Prostate gland (tissue), 2 donors: Measurements from ENCODE around the gene SLC35G2. TPM values are rescaled to one million over a fixed set of nuclear protein-coding genes. Genes with fewer than 3 reads are reported as not detected.

Source experiments
- DNase-seq: peaks from one replicate; pipeline ENCODE4 v3.0.0-alpha.2; 2019; ENCODE audit warnings: low spot score
- H3K27ac ChIP-seq, 2 donors: fragments of 200-600 bp; sonication (generic); 2 replicates each; pipeline ENCODE4 v1.5.1; 2017 to 2019
- H3K27me3 ChIP-seq: fragments of 200-600 bp; sonication (generic); replicated peaks from 2 replicates; pipeline ENCODE4 v1.5.1; 2019; ENCODE audit not compliant: insufficient read depth
- H3K36me3 ChIP-seq, 2 donors: fragments of 200-600 bp; sonication (generic); 1 replicate in 1 of 2; 2 replicates in 1 of 2; pipeline versions ENCODE4 v1.5.1 to v1.8.1; 2017 to 2019
- H3K4me1 ChIP-seq: fragments of 200-600 bp; sonication (generic); replicated peaks from 2 replicates; pipeline ENCODE4 v1.5.1; 2019
- H3K4me3 ChIP-seq, 2 donors: fragments of 200-600 bp; sonication (generic); 2 replicates each; pipeline ENCODE4 v1.5.1; 2017 to 2019
- H3K9me3 ChIP-seq: fragments of 200-600 bp; sonication (generic); 2 replicates; pipeline ENCODE4 v1.5.1; 2017
- POLR2A ChIP-seq: fragments of 450-650 bp; IDR thresholded peaks from one replicate; pipeline ENCODE4 v1.6.1; 2016; ENCODE audit warnings: antibody characterized with exemption, mild to moderate bottlenecking
- POLR2AphosphoS5 ChIP-seq: sonication (generic); formaldehyde crosslinking; IDR thresholded peaks from one replicate; pipeline ENCODE4 v1.6.1; 2017; ENCODE audit warnings: antibody characterized with exemption
- WGBS: methylation state at CpG from one replicate; pipeline ENCODE4 v1.1.5; 2018; 5-methylcytosine and 5-hydroxymethylcytosine counted together
- intact Hi-C: fragments of 100-400 bp; cut with DNase I; formaldehyde crosslinking; loops from one replicate; pipeline ENCODE4 v1.14.2; 2022
- total RNA-seq, 2 donors: library from RNA; depleted of rRNA; stranded (reverse); fragments of >200 nt; gene quantifications; one replicate each; pipeline ENCODE4 v1.1.0, GENCODE V29; 2016
- TF ChIP-seq, protein P1 (sequence below), 4 experiments: fragments of 200-600 bp in 2 of 4; fragments of 450-650 bp in 2 of 4; sonication (generic) in 2 of 4; IDR thresholded peaks; 1 replicate in 3 of 4; 2 replicates in 1 of 4; pipeline ENCODE4 v1.5.1; 2016 to 2019; ENCODE audit warnings: antibody characterized with exemption in 4 of 4, mild to moderate bottlenecking in 2 of 4, moderate library complexity in 2 of 4

The SLC35G2 gene
- total RNA-seq, 2 donors from 2014 or later = 2.9 to 17.4 TPM

DNA sequence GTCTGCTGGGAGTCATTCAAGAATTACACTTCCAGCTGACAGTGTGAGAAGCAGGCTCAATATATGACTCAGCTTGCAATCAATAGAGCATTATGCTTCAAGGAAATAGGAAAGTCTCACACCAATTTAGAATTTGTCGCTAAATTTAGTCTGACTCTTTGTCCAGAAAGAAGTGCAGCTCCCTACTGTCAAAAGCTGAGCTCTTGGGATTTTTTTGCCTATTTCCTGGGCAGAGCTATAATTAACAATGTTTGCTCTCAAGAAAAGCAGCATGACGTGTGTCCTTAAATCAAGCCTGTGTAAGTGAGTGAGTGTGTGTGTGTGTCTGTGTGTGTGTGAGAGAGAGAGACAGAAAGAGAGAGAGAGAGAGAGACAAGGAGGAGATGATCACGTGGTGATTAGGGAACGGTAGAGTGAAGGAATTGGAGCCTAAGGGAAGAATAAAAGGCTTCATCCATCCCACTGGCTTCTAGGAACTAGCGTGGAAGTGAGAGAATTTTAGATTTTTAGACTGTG, 16.4 kb upstream of the SLC35G2 start:
- H3K27ac ChIP-seq = no peak overlapping the region
- 28% methylated on average over 5 of the region's 5 CpGs for WGBS
- H3K36me3 ChIP-seq = no peaks in the 10 kb centered on the region
- H3K4me1 ChIP-seq = no peaks in the 10 kb centered on the region
- H3K27me3 ChIP-seq = no peaks in the 10 kb centered on the region
- H3K9me3 ChIP-seq = no peaks in the 10 kb centered on the region
- no peak overlapping the region for H3K4me3 ChIP-seq
- DNase-seq = no peak
- TF ChIP-seq POLR2A (no peak), POLR2AphosphoS5 (no peak)
- TF ChIP-seq, protein P1, sequence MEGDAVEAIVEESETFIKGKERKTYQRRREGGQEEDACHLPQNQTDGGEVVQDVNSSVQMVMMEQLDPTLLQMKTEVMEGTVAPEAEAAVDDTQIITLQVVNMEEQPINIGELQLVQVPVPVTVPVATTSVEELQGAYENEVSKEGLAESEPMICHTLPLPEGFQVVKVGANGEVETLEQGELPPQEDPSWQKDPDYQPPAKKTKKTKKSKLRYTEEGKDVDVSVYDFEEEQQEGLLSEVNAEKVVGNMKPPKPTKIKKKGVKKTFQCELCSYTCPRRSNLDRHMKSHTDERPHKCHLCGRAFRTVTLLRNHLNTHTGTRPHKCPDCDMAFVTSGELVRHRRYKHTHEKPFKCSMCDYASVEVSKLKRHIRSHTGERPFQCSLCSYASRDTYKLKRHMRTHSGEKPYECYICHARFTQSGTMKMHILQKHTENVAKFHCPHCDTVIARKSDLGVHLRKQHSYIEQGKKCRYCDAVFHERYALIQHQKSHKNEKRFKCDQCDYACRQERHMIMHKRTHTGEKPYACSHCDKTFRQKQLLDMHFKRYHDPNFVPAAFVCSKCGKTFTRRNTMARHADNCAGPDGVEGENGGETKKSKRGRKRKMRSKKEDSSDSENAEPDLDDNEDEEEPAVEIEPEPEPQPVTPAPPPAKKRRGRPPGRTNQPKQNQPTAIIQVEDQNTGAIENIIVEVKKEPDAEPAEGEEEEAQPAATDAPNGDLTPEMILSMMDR (IDR thresholded peaks at IDR 0.05) = no peak
- intact Hi-C loops = no loop called here

DNA sequence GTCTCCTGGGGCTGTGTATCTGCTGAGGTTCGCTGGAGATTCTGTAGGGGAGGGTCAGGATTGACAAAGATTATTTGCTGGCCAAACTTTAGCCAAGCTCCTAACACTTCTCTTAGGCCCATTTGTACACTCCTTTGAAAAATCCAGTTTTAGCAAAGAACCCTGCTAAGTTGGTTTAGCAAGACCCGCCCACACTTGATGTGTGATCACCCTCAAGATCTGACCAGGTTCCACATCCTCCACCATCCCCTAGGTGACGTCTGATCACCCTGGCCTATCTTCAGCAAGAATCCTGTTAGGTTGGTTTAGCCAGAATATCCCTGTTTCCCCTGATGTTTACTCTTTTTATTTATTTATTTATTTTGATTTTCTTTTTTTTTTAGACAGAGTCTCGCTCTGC, 14.8 kb upstream of the SLC35G2 start:
- no peak for DNase-seq
- TF ChIP-seq, protein P1 (IDR thresholded peaks at IDR 0.05) = no peak
- no peak for TF ChIP-seq POLR2AphosphoS5
- no peak for TF ChIP-seq POLR2A
- no peak overlapping the region for H3K4me3 ChIP-seq
- H3K27ac ChIP-seq = no peak overlapping the region
- intact Hi-C loops = no loop called here
- no peaks in the 10 kb centered on the region for H3K36me3 ChIP-seq
- WGBS = 89% methylated on average over 4 of the region's 4 CpGs
- no peaks in the 10 kb centered on the region for H3K9me3 ChIP-seq
- H3K27me3 ChIP-seq = no peaks in the 10 kb centered on the region
- no peaks in the 10 kb centered on the region for H3K4me1 ChIP-seq

DNA sequence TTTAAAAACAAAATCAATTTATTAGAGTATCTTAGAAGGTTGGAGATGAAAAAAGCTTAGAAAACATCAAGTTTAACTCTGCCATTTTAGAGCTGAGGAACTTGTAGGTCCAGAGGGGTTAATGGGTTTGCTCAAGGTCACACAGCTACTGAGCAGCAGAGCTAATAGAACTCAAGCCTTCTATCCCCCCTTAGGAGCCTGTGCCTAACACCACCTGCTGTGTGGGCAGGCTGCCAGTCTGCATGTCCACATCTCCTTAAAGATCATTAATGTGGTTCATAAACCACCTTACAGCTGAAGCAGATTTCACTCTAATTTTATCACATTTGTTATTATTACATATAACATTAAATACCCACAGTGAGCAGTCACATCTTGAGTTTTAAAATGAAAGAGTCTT, 14.1 kb upstream of the SLC35G2 start:
- Histone ChIP-seq H3K27me3 (no peaks in the 10 kb centered on the region), H3K4me1 (no peaks in the 10 kb centered on the region), H3K36me3 (no peaks in the 10 kb centered on the region), H3K4me3 (no peak overlapping the region), H3K27ac (no peak overlapping the region), H3K9me3 (no peaks in the 10 kb centered on the region)
- no peak for TF ChIP-seq POLR2A
- TF ChIP-seq, protein P1 (IDR thresholded peaks at IDR 0.05) = no peak
- intact Hi-C loops = no loop called here
- DNase-seq = no peak

DNA sequence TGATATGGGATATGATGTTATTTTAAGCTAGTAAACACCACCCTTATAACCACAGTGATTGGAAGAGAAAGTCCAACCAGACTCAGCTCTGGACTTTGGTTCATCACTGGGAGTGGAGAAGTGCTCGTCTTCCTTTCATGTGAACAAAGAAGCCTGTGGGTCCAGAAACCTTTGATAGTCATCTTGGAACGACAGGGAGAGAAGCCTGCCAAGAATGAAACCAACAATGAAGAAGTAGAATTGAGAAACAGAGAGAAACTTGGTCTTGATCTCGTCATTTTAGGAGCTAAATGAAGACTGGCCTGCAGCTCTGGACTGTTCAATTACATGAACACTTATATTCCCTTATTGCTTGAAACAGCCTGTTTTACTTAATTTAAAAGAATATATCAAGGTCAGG, 13.1 kb upstream of the SLC35G2 start:
- intact Hi-C loops = no loop called here
- Histone ChIP-seq H3K4me3 (no peak overlapping the region), H3K9me3 (no peaks in the 10 kb centered on the region), H3K27me3 (no peaks in the 10 kb centered on the region), H3K27ac (no peak overlapping the region), H3K36me3 (no peaks in the 10 kb centered on the region), H3K4me1 (no peaks in the 10 kb centered on the region)
- TF ChIP-seq POLR2A (no peak), POLR2AphosphoS5 (no peak)
- TF ChIP-seq, protein P1 (IDR thresholded peaks at IDR 0.05) = no peak
- DNase-seq = no peak
- 44% methylated on average over 3 of the region's 3 CpGs for WGBS

DNA sequence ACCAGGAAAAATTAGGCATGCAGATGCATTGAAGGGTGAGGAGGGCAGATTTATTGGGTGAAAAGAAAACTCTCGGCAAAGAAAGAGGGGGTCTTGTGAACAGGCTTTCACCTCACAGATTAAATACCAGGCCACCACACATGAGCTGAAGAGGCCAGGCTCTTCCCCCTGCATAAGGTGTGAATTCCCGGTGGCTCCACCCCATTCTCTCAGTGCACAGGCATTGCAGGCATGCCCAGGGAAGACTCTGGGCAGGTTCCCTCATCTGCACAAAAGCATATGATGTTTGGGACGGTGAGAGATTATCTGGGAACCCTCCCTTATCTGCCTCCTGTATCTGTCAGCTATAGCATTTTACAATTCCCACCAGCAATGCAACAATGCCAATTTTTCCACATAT, 7.2 kb upstream of the SLC35G2 start:
- H3K36me3 ChIP-seq = no peaks in the 10 kb centered on the region
- H3K4me1 ChIP-seq = no peaks in the 10 kb centered on the region
- no peak for DNase-seq
- no peak overlapping the region for H3K4me3 ChIP-seq
- intact Hi-C loops = no loop called here
- TF ChIP-seq, protein P1 (IDR thresholded peaks at IDR 0.05) = no peak
- no peak for TF ChIP-seq POLR2A
- TF ChIP-seq POLR2AphosphoS5 = no peak
- no peak overlapping the region for H3K27ac ChIP-seq
- WGBS = 71% methylated on average over 3 of the region's 3 CpGs
- no peaks in the 10 kb centered on the region for H3K9me3 ChIP-seq
- H3K27me3 ChIP-seq = no peaks in the 10 kb centered on the region
